Stomach (tissue), 4 donors: ENCODE measurements around the gene LRRC8C.

ENCODE experiments used
- CTCF ChIP-seq, 7 experiments: fragments of 450-650 bp in 4 of 7; fragments of 200-600 bp in 3 of 7; sonication (generic) in 3 of 7; IDR thresholded peaks; one replicate each; pipeline ENCODE4 v1.5.1; 2016 to 2019; ENCODE audit warnings: antibody characterized with exemption in 7 of 7, control low read depth in 2 of 7, mild to moderate bottlenecking in 1 of 7
- EP300 ChIP-seq: sonication (generic); formaldehyde crosslinking; IDR thresholded peaks from one replicate; pipeline ENCODE4 v1.6.1; 2017; ENCODE audit warnings: antibody characterized with exemption
- POLR2A ChIP-seq, 4 donors: fragments of 450-650 bp; IDR thresholded peaks; one replicate each; pipeline ENCODE4 v1.6.1; 2016; ENCODE audit warnings: antibody characterized with exemption in 4 of 4, control low read depth in 2 of 4, mild to moderate bottlenecking in 1 of 4, moderate library complexity in 1 of 4
- POLR2AphosphoS5 ChIP-seq, 3 donors: sonication (generic); formaldehyde crosslinking; IDR thresholded peaks; one replicate each; pipeline ENCODE4 v1.6.1; 2016; ENCODE audit warnings: antibody characterized with exemption in 3 of 3

GRCh38 chr1:89681045-89681729 lies 48.3 kb downstream of the LRRC8C start:
- TF ChIP-seq CTCF (IDR thresholded peaks at IDR 0.05), result no peak
- TF ChIP-seq POLR2AphosphoS5 (IDR thresholded peaks at IDR 0.05), result no peak
- TF ChIP-seq POLR2A (IDR thresholded peaks at IDR 0.05), result no peak
- TF ChIP-seq EP300, result no peak
